Omental fat pad (tissue), 4 donors: ENCODE results near the gene SYT1. TPM values are rescaled to one million over a fixed set of nuclear protein-coding genes. Genes with fewer than 3 reads are reported as not detected.

Experiments used
- ATAC-seq: fragments of 150-250 bp; one replicate; pipeline ENCODE4 v1.9.1; 2016; ENCODE audit warnings: mild to moderate bottlenecking, moderate library complexity; ENCODE audit not compliant: low FRiP score
- DNase-seq: peaks from one replicate; pipeline ENCODE4 v3.0.0-alpha.2; 2019; ENCODE audit warnings: low spot score
- total RNA-seq, 4 donors: library from RNA; depleted of rRNA; stranded (reverse); fragments of >200 nt; gene quantifications; one replicate each; pipeline ENCODE4 v1.1.0, GENCODE V29; 2016
- TF ChIP-seq, protein P1 (sequence below), 3 donors: fragments of 450-650 bp; IDR thresholded peaks; one replicate each; pipeline ENCODE4 v1.5.1; 2016 to 2017; ENCODE audit warnings: antibody characterized with exemption in 3 of 3, mild to moderate bottlenecking in 3 of 3, moderate library complexity in 2 of 3

SYT1 gene
- total RNA-seq, 4 donors from 2014 or later, result 0.72 to 3.1 (median 1.7) TPM

DNA sequence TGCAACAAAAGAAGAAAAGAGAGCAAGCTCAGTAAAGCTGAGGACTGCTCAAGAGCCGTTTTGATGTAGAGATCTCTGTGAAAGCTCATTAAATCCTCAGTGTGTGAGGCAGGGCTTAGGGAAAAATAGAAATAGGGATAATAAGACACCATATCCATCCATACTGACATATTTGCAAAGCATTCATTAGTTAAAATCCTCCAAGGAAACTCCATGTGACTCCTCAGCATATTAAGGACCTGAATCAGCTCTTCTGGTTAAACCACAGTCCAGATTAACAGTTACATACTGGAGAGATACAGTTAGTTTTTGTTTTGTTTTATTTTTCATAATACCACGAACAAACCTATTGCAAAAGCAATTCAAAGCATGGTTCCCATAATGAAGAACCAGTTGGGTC is 538.0 kb downstream of the SYT1 start:
- ATAC-seq, result no peak
- TF ChIP-seq, protein P1, sequence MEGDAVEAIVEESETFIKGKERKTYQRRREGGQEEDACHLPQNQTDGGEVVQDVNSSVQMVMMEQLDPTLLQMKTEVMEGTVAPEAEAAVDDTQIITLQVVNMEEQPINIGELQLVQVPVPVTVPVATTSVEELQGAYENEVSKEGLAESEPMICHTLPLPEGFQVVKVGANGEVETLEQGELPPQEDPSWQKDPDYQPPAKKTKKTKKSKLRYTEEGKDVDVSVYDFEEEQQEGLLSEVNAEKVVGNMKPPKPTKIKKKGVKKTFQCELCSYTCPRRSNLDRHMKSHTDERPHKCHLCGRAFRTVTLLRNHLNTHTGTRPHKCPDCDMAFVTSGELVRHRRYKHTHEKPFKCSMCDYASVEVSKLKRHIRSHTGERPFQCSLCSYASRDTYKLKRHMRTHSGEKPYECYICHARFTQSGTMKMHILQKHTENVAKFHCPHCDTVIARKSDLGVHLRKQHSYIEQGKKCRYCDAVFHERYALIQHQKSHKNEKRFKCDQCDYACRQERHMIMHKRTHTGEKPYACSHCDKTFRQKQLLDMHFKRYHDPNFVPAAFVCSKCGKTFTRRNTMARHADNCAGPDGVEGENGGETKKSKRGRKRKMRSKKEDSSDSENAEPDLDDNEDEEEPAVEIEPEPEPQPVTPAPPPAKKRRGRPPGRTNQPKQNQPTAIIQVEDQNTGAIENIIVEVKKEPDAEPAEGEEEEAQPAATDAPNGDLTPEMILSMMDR (IDR thresholded peaks at IDR 0.05), result no peak
- DNase-seq, result no peak

DNA sequence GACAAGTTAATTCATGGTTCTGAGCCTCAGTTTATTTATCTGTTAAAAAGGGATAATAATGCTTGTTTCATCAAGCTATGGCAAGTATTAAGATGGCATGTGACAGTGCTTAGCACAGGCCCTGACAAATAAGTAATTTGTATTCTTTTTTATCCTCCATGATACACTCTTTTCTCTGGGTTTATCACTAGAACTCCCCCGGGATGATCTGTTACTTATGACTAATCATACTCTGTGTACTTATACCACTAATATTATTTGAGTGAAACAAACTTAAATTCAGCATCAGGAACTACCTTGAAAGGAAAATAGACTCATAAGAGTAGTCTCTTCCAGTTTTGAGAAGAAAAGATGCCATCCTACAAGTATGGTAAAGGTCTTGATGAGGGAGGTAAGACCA is 542.4 kb downstream of the SYT1 start:
- TF ChIP-seq, protein P1 (IDR thresholded peaks at IDR 0.05), result no peak
- no peak for DNase-seq
- no peak for ATAC-seq

GRCh38 chr12:79407671-79408622 is 543.4 kb downstream of the SYT1 start:
- DNase-seq (no peak), ATAC-seq (peak; percentile 68)
- TF ChIP-seq, protein P1 (IDR thresholded peaks at IDR 0.05), result no peak

GRCh38 chr12:79408689-79409088 is 544.1 kb downstream of the SYT1 start:
- TF ChIP-seq, protein P1 (IDR thresholded peaks at IDR 0.05), result no peak
- no peak for ATAC-seq

DNA sequence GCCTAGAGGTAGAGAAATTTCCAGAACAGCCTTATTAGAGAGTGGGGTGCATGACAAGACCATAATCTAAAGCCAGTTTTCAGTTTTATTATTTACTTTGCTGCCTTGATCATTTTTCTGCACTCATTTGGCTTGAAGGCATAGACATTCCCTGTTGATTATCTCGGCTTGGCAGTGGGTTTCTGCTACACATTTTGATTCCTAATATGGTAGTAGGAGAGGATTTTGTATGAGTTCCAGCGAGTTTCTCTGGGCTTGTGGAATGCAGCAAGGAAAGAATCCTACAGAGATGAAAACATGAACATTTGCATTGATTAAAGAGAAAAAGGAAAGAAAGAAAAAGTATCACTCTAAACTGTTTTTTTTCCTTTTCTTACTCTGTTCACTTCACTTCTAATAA is 545.0 kb downstream of the SYT1 start:
- TF ChIP-seq, protein P1 (IDR thresholded peaks at IDR 0.05), result no peak
- ATAC-seq (no peak), DNase-seq (no peak)

More at GRCh38 chr12:79408689-79409088, 544.1 kb downstream of the SYT1 start:
- no peak for DNase-seq

GRCh38 chr12:79411791-79412190 is 547.2 kb downstream of the SYT1 start:
- TF ChIP-seq, protein P1 (IDR thresholded peaks at IDR 0.05), result no peak
- no peak for DNase-seq
- ATAC-seq, result no peak

DNA sequence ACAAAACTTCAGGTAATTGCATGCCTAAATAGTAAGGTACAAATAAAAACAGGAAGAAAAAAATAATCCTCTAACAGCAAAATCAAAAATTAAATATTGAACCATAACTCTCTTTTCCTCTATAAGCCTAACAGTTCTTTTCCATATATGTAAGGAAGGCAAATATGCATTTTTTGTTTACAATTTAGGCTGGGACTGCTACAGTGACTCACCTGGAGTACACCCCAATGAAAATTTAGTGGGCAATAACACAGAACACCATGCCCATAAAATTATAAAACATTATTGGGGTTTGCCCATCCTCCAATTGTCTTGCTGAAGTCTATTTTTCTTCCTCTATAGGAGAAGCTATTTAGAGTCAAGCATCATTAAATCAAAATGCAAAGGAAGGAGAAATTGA is 549.2 kb downstream of the SYT1 start:
- TF ChIP-seq, protein P1 (IDR thresholded peaks at IDR 0.05), result no peak
- ATAC-seq (no peak), DNase-seq (no peak)
